Raji (cell line): ENCODE measurements around the gene STAT1.

Experiments used
- POLR2A ChIP-seq: IDR thresholded peaks from 2 replicates; pipeline ENCODE4 v1.6.1; 2011; ENCODE audit warnings: low read depth, low read length, control low read depth; ENCODE audit not compliant: insufficient read depth

The STAT1 gene

GRCh38 chr2:190984595-190984994 is 29.4 kb downstream of the STAT1 start:
- no peak for TF ChIP-seq POLR2A

- TF ChIP-seq POLR2A = no peak
These were observed 31.5 kb downstream of the STAT1 start for GRCh38 chr2:190982262-190983034.

GRCh38 chr2:190981733-190982132 is 32.2 kb downstream of the STAT1 start:
- no peak for TF ChIP-seq POLR2A

- TF ChIP-seq POLR2A = no peak
These were observed 32.6 kb downstream of the STAT1 start for GRCh38 chr2:190981333-190981732.

DNA sequence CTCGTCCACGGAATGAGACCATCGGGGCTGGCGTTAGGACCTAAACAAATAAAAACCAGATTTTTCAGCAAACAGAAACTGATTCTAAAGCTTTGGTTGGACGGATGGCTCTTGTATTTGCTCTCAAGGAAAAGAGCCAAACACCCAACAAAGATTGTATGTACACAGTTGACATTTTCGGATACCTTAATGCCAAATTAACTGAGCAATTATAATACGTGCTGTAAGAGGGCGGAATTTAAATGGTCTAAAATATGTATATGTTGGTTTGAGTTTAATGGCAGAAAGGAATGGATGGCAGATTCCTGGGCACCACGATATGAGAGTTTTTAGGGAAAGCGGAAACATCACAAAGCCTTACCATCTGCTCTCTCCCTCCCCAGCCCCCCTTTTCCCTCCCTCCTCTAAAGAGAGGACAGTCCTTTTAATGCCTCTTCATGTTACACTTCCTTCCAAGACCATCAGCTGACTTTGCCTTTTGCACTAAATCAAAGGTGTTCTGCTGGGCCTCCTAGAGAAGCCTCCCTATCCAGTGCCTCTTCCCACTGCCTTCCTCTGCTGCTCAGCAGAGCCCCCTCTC is 33.3 kb downstream of the STAT1 start:
- TF ChIP-seq POLR2A = no peak

- TF ChIP-seq POLR2A = no peak
These were observed 33.9 kb downstream of the STAT1 start for GRCh38 chr2:190979906-190980629.

GRCh38 chr2:190978389-190979053 is 35.5 kb downstream of the STAT1 start:
- TF ChIP-seq POLR2A = no peak

DNA sequence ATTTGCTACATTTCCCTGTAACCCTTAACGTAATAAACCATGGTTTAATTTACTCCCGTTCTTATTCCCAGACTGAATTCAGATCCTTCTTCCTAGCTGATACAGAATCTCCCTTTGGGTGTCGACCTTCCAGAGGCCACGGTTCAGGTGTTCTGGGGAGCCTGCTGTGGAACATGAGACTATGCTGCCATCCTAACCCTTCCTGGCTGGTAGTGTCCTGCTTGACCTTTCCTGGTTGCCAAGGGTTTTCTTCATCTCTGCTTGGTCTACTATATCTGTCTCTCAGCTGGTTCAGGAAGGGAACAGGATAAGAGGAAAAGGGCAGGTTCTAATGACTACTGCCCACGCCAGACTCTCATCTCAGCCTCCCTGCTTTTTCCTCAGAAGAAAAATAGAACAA is 36.5 kb downstream of the STAT1 start:
- TF ChIP-seq POLR2A = no peak

DNA sequence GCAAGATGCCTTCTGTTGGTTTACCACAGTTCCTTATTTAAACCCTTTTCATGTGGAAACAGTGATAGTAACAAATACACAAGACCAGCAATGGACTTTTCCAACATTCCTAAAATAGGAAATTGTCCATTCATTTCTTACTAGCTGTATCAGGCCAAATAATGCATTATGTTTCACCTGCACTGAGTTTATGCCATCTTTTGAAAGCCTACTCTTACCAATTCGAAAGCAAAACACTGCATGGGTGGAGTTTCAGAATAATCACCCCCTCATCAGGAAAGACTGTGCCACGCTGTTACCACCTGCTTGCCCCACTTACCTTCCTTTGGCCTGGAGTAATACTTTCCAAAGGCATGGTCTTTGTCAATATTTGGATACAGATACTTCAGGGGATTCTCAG is 37.5 kb downstream of the STAT1 start:
- no peak for TF ChIP-seq POLR2A

DNA sequence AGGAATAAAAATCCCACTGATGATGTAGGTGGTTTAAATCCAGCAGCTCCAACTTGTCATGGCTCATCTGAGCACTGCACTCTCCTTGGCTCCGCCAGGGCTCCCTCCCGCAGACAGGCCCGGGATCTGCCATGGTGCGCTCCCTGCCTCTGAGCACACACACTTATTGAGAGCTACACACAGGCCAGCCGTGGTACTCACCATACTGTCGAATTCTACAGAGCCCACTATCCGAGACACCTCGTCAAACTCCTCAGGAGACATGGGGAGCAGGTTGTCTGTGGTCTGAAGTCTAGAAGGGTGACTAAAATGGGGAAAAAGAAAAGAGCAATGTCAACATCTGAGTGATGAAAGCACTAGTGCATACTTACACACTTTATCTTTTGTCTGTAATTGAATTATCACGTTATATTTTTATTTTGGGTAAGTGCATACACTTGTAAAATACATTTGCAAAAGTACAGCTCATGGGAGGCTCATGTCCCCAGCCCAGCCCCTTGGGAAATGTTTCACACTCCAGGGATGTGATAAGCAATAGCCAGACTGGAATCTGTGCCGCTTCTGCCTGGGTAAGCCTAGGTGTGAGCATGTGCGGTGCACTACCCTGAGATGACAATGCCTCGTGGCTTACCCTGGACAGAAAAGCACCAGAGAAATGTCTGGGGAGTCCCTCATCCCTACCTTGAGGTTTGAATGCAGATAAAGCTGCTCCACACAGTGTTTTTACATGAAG is 39.2 kb downstream of the STAT1 start:
- TF ChIP-seq POLR2A = no peak

GRCh38 chr2:190973726-190974628 is 40.0 kb downstream of the STAT1 start:
- no peak for TF ChIP-seq POLR2A

DNA sequence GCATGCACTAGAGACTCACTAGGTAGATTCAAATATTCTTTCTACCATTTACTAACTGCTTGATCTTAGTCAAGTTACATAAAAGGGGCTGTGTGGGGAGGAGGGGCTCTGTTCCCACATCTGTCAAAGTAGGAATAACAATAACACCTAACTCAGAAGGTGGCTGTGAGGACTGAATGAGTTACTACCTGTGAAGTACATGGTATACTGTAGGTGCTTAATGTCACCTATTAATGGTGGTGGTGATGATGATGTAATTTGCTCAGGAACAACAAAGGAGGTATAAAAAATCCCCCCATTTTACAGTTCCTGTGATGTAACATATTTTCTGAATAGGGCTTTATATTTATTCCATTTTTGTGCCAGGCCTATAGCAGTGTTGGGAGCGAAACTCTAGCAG is 40.7 kb downstream of the STAT1 start:
- no peak for TF ChIP-seq POLR2A

- TF ChIP-seq POLR2A = no peak
These were observed 41.1 kb downstream of the STAT1 start for GRCh38 chr2:190972846-190973245.

DNA sequence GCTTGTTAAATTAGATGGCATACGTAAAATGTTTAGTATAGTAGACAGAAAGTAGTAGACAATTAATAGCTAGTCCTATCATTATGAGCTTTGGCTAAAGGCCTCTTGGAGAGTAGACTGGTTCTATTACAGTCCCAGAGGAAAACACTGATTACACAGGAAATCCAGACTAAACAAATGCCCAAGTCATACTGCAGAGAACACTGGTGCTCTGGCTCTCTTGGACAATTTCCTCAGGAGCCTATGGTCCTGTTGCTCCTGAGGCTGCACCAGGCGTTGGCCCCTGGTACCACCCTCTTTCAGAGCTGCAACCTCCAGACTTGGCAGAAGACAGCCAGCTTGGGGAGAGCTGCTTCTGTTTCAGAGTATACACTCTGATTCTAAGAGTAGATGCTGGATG is 41.8 kb downstream of the STAT1 start:
- TF ChIP-seq POLR2A = no peak

DNA sequence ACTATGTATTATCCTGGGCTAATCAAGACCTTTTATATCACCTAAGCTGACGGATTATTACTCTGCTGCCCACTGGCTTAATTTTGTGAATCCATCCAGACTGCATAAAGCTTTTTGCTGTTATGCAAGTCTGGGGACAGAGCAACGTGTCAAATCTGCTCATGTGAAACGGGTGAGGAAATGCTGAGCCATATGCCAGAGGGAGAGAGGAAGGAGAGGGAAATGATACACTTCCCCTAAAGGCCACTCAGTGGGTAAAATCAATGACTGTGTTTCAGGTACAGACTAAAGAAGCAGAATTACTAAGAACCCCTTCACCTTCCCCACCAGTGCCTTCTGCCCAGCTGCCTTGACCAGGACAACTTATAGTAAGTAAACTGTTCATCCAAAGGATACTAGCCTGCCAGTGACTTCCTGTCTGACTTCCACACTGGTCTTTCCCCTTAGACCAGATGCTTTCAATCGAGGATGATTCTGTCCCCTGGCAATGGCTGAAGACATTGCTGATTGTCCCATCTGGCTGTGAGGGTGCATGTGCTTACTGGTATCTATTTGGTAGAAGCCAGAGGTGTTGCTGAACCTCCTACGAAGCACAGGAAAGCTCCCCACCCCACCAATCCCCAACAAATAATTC is 43.0 kb downstream of the STAT1 start:
- no peak for TF ChIP-seq POLR2A
